ENCODE measurements around the gene EPDR1.

The EPDR1 gene

DNA sequence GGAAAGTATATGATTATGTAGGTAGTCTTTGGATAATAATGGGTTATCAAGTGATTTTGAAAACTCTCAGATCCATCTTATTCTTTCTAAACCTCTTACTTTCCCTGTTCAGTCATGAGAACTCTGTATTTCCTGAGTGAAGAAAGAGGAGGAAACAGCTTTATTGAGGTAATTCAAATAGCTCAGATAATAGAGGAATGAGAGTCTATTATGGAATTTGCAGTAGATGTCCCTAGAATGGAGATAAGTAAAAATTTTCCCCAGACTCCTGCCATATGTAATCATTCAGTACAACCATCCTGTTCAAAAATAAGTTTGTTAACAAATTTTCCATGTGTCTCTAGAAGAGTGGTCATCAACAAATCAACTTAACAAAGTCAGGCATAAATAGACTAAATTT is 36.4 kb downstream of the EPDR1 start:
- Histone ChIP-seq H3K9me2 (replicated peaks; ENCODE audit: insufficient read depth, low read length) (no peaks in the 10 kb centered on the region), H3K79me2 (ENCODE audit: insufficient read depth, low read length) (no peaks in the 10 kb centered on the region), H3K4me2 (ENCODE audit: low read depth, low read length, poor library complexity, severe bottlenecking) (no peak overlapping the region), H3F3A (ENCODE audit: insufficient read depth) (no peaks in the 10 kb centered on the region), H3K9ac (ENCODE audit: low read length) (no peak overlapping the region), H3K27me3 (ENCODE audit: low read length) (no peaks in the 10 kb centered on the region), H2AFZ (ENCODE audit: low read depth, low read length, severe bottlenecking) (no peak overlapping the region), H3K27ac (ENCODE audit: low read depth, low read length) (no peak overlapping the region), H3K36me3 (ENCODE audit: low read length) (no peaks in the 10 kb centered on the region), H4K20me1 (ENCODE audit: low read depth, low read length) (no peaks in the 10 kb centered on the region), H3K4me3 (ENCODE audit: insufficient read depth, low read length, poor library complexity, severe bottlenecking) (no peak overlapping the region), H3K9me3 (ENCODE audit: insufficient read depth, low read length) (no peaks in the 10 kb centered on the region)
- TF ChIP-seq, protein P1, sequence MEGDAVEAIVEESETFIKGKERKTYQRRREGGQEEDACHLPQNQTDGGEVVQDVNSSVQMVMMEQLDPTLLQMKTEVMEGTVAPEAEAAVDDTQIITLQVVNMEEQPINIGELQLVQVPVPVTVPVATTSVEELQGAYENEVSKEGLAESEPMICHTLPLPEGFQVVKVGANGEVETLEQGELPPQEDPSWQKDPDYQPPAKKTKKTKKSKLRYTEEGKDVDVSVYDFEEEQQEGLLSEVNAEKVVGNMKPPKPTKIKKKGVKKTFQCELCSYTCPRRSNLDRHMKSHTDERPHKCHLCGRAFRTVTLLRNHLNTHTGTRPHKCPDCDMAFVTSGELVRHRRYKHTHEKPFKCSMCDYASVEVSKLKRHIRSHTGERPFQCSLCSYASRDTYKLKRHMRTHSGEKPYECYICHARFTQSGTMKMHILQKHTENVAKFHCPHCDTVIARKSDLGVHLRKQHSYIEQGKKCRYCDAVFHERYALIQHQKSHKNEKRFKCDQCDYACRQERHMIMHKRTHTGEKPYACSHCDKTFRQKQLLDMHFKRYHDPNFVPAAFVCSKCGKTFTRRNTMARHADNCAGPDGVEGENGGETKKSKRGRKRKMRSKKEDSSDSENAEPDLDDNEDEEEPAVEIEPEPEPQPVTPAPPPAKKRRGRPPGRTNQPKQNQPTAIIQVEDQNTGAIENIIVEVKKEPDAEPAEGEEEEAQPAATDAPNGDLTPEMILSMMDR (IDR thresholded peaks at IDR 0.05; ENCODE audit: insufficient read depth, low read length, poor library complexity, severe bottlenecking), result no peak
- TF ChIP-seq EZH2phosphoT487 (conservative IDR thresholded peaks at IDR 0.05; ENCODE audit: low read length), result no peak

DNA sequence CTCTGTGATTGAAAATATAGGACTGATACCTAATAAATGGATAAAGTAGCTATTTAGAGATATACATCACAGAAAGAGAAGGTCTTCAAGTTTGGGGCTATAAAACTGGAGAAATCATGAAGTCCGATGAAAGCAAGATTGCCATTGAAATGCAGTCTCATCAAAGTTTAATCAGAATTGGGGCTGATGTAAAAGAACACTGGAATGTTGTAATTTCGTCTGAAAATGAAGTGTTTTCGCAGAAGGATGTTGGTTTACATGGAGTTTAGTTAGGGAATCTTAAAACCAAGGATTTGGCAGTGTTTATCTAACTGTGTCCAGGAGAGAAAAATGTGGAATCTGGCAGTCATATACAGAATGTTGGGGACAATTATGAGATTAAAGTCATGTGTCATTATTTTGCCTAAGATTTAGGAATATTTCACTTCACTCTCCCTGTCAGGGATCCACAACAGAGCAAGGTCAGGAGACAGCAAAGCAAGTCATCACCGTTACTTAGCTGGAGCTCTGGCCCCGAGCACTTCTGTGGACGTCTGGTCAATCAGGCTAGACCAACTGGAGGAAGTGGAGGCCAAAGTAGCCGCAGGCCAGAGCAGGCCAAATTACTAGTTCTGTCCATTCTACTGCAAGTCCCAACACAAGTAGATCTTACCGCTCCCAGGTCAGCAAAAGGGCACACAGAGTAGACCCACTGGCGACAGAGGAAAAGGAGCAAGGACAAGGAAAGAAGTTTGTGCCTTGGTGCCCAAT is 37.0 kb downstream of the EPDR1 start:
- no peaks in the 10 kb centered on the region for H3K9me3 ChIP-seq (ENCODE audit: insufficient read depth, low read length)
- no peaks in the 10 kb centered on the region for H3K27me3 ChIP-seq (ENCODE audit: low read length)
- H3K79me2 ChIP-seq (ENCODE audit: insufficient read depth, low read length), result no peaks in the 10 kb centered on the region
- H3K4me3 ChIP-seq (ENCODE audit: insufficient read depth, low read length, poor library complexity, severe bottlenecking), result no peak overlapping the region
- H3K9me2 ChIP-seq (replicated peaks; ENCODE audit: insufficient read depth, low read length), result no peaks in the 10 kb centered on the region
- no peaks in the 10 kb centered on the region for H3K36me3 ChIP-seq (ENCODE audit: low read length)
- no peak overlapping the region for H2AFZ ChIP-seq (ENCODE audit: low read depth, low read length, severe bottlenecking)
- no peaks in the 10 kb centered on the region for H4K20me1 ChIP-seq (ENCODE audit: low read depth, low read length)
- H3K9ac ChIP-seq (ENCODE audit: low read length), result no peak overlapping the region
- no peak for TF ChIP-seq EZH2phosphoT487 (conservative IDR thresholded peaks at IDR 0.05; ENCODE audit: low read length)
- TF ChIP-seq, protein P1 (IDR thresholded peaks at IDR 0.05; ENCODE audit: insufficient read depth, low read length, poor library complexity, severe bottlenecking), result no peak
- H3K4me2 ChIP-seq (ENCODE audit: low read depth, low read length, poor library complexity, severe bottlenecking), result no peak overlapping the region
- no peak overlapping the region for H3K27ac ChIP-seq (ENCODE audit: low read depth, low read length)
- H3F3A ChIP-seq (ENCODE audit: insufficient read depth), result no peaks in the 10 kb centered on the region

DNA sequence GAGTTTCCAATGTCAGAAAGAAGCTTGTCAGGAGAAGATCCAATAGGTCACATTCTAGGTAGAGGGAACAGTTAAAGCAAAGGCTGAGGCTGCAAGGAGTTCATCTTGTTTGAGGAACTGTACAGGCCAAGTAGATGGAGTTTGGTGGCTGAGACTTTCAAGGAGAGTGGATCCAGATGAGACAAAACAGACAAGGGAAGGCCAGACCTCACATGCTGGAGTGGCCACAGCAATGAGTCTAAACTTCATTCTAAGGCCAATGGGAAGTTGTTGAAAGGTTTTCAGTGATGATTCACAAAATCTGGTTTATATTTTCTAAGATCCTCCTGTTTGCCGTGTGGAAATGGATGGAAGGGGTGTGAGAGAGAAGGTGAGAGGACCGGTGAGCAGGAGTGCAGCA is 40.0 kb downstream of the EPDR1 start:
- H3K4me3 ChIP-seq (ENCODE audit: insufficient read depth, low read length, poor library complexity, severe bottlenecking), result no peak overlapping the region
- H3K9me2 ChIP-seq (replicated peaks; ENCODE audit: insufficient read depth, low read length), result no peaks in the 10 kb centered on the region
- TF ChIP-seq, protein P1 (IDR thresholded peaks at IDR 0.05; ENCODE audit: insufficient read depth, low read length, poor library complexity, severe bottlenecking), result no peak
- no peak for TF ChIP-seq EZH2phosphoT487 (conservative IDR thresholded peaks at IDR 0.05; ENCODE audit: low read length)
- no peak overlapping the region for H3K27ac ChIP-seq (ENCODE audit: low read depth, low read length)
- H3K79me2 ChIP-seq (ENCODE audit: insufficient read depth, low read length), result no peaks in the 10 kb centered on the region
- H3K9ac ChIP-seq (ENCODE audit: low read length), result no peak overlapping the region
- no peaks in the 10 kb centered on the region for H3K9me3 ChIP-seq (ENCODE audit: insufficient read depth, low read length)
- no peak overlapping the region for H3K4me2 ChIP-seq (ENCODE audit: low read depth, low read length, poor library complexity, severe bottlenecking)
- H4K20me1 ChIP-seq (ENCODE audit: low read depth, low read length), result no peaks in the 10 kb centered on the region
- no peaks in the 10 kb centered on the region for H3F3A ChIP-seq (ENCODE audit: insufficient read depth)
- no peak overlapping the region for H2AFZ ChIP-seq (ENCODE audit: low read depth, low read length, severe bottlenecking)
- H3K27me3 ChIP-seq (ENCODE audit: low read length), result no peaks in the 10 kb centered on the region
- H3K36me3 ChIP-seq (ENCODE audit: low read length), result no peaks in the 10 kb centered on the region

All from SU-DHL-6 (cell line).